Measurements from ENCODE around the gene EXT2. TPM values are rescaled to one million over a fixed set of nuclear protein-coding genes. Genes with fewer than 3 reads are reported as not detected.

Gene EXT2
- total RNA-seq, 4 donors from 2014 or later, result 46.6 to 72.6 (median 68.8) TPM

DNA sequence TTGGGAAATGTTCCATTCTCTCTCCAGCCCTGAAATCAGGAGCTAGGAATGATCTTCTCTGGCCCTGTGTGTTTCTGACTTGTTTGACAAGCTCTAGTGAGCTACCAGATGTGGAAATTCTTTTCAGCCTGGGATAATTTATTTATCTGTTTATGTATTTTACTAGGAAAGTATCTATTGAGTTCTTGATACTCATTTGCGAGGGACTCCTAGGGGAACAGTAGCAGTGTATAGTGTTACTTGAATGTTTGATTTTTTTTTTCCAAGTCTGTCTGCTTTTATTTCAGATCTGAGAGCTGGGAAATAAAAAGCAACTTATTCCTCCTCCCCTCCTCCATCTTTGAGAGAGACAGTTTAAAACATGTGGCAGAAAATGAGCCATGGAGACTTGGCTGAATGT is 122.0 kb downstream of the EXT2 start:
- no peak for DNase-seq (ENCODE audit: low spot score in 2 of 2)
- TF ChIP-seq POLR2A (IDR thresholded peaks at IDR 0.05), result no peak
- TF ChIP-seq, protein P1, sequence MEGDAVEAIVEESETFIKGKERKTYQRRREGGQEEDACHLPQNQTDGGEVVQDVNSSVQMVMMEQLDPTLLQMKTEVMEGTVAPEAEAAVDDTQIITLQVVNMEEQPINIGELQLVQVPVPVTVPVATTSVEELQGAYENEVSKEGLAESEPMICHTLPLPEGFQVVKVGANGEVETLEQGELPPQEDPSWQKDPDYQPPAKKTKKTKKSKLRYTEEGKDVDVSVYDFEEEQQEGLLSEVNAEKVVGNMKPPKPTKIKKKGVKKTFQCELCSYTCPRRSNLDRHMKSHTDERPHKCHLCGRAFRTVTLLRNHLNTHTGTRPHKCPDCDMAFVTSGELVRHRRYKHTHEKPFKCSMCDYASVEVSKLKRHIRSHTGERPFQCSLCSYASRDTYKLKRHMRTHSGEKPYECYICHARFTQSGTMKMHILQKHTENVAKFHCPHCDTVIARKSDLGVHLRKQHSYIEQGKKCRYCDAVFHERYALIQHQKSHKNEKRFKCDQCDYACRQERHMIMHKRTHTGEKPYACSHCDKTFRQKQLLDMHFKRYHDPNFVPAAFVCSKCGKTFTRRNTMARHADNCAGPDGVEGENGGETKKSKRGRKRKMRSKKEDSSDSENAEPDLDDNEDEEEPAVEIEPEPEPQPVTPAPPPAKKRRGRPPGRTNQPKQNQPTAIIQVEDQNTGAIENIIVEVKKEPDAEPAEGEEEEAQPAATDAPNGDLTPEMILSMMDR (IDR thresholded peaks at IDR 0.05), result no peak
- H3K4me3 ChIP-seq (ENCODE audit: low read depth, poor library complexity, severe bottlenecking), result no peak overlapping the region
- intact Hi-C loops (cut with DNase I; ENCODE audit: low total_unique reads), result no loop called here
- 93 to 95% methylated on average over 1 of the region's 1 CpG for WGBS, 2 donors

DNA sequence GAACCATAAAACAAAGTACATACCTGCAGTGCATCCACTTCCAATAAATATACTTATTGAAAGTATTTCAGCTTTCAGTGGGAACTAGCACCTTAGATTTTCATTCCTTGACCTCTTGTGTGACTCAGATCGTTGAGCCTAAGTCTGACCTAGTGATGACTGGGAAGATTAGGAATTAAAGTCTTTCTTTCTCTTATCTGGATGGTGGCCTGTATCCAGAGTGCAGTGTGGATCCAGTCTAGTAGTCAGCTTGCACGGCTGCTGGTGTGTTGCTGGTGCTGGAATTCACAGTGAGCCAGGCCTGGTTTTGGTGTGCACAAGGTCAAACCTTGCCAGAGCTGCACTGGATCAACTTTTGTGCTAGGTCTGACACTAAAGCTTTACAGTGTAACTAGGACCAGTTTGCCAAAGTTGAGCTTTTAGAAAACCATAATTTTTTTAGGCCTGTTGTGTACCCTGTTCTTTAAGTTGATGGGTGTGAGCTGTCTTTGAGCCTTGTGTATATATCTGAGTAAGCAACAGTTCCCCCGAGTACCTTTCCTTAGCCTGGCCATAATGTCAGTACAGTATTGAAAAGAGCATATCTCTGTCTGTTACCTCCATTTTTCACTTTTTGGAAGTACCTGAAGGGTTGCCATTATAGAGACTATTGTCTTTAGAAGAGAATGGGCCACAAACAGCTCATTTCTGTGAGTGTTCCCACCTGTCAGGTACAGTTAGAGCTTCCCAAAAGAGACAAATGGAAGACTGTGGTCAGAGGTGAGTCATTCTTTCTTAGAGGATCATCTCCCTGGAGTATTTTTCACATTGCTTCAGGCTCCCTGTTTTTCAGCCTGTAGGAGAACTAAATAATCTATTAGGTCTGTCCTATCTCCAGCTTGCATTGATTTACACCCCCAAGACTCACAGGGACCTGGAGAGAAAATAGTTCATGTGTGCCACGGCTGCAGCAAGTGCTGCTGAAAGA is 124.6 kb downstream of the EXT2 start:
- no peak for DNase-seq (ENCODE audit: low spot score in 2 of 2)
- WGBS, 2 donors, result 92 to 94% methylated on average over 4 of the region's 4 CpGs
- intact Hi-C loops (cut with DNase I; ENCODE audit: low total_unique reads), result no loop called here
- no peak overlapping the region for H3K4me3 ChIP-seq (ENCODE audit: low read depth, poor library complexity, severe bottlenecking)
- TF ChIP-seq, protein P1 (IDR thresholded peaks at IDR 0.05), result no peak
- TF ChIP-seq POLR2A (IDR thresholded peaks at IDR 0.05), result no peak

DNA sequence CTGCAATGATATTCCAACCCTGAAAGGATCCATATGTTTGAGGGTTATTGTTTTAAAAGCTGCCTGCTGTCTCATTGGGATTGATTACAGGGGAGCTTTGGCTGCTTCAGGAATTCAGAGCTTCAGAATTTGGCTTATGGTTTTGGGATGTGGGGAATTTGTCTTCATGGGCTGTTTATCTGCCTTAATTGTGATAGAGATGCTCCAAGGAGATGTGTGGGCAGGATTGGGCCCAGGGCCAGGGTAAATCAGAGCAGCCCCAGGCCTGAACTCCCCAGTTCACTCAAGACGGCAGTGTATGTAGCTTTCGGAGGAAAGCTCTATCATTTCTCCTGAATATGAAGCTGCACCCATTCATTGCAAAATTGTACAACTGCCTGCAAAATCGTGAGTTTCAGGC is 126.0 kb downstream of the EXT2 start:
- WGBS, 2 donors, result 68 to 75% methylated on average over 3 of the region's 3 CpGs
- TF ChIP-seq, protein P1 (IDR thresholded peaks at IDR 0.05), result no peak
- no peak for TF ChIP-seq POLR2A (IDR thresholded peaks at IDR 0.05)
- intact Hi-C loops (cut with DNase I; ENCODE audit: low total_unique reads), result no loop called here
- no peak overlapping the region for H3K4me3 ChIP-seq (ENCODE audit: low read depth, poor library complexity, severe bottlenecking)
- DNase-seq (ENCODE audit: low spot score in 2 of 2), result no peak

DNA sequence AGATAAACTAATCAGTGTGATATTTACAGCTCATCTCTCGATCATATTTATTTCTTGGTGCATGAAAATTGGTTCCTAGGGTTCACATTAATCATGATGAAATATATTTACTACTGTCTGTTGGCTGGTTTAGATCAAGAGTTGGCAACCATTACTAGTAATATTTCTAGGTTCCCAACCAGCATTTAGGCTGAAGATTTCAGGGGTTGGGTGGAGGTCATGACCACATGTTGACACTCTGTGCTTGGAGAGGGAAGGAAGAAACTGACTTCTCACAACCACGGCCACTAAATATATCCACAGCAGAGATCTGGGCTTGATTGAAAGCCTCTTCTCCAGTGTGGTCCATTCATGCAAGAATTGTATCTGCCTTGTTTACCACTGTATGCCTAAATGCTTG is 126.5 kb downstream of the EXT2 start:
- TF ChIP-seq, protein P1 (IDR thresholded peaks at IDR 0.05), result no peak
- no peak for TF ChIP-seq POLR2A (IDR thresholded peaks at IDR 0.05)
- H3K4me3 ChIP-seq (ENCODE audit: low read depth, poor library complexity, severe bottlenecking), result no peak overlapping the region
- intact Hi-C loops (cut with DNase I; ENCODE audit: low total_unique reads), result no loop called here
- no peak for DNase-seq (ENCODE audit: low spot score in 2 of 2)
- WGBS, 2 donors, result 69 to 80% methylated on average over 2 of the region's 2 CpGs

DNA sequence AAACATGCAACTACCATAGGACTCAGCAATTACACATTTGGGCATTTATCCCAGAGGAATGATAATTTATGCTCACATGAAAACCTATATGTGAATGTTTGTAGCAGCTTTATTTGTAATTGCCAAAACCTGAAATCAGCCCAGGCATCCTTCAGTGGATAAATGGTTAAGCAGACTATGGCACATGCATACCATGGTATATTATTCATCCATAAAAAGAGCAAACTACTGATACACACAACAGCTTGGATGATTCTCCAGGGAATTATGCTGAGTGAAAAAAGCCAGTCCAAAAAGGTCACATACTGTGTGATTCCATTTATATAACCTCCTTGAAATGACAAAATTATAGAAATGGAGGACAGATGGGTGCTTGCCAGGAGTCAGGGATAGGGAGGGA is 127.8 kb downstream of the EXT2 start:
- intact Hi-C loops (cut with DNase I; ENCODE audit: low total_unique reads), result no loop called here
- no peak overlapping the region for H3K4me3 ChIP-seq (ENCODE audit: low read depth, poor library complexity, severe bottlenecking)
- TF ChIP-seq, protein P1 (IDR thresholded peaks at IDR 0.05), result no peak
- no peak for TF ChIP-seq POLR2A (IDR thresholded peaks at IDR 0.05)
- DNase-seq (ENCODE audit: low spot score in 2 of 2), result no peak
